ENCODE results near the gene CFD.
"Not testable (repeated sequence)": the region's sequence is repeated elsewhere in the genome, so short reads cannot be mapped to it uniquely, and the experiment has no call there.

The CFD gene

DNA sequence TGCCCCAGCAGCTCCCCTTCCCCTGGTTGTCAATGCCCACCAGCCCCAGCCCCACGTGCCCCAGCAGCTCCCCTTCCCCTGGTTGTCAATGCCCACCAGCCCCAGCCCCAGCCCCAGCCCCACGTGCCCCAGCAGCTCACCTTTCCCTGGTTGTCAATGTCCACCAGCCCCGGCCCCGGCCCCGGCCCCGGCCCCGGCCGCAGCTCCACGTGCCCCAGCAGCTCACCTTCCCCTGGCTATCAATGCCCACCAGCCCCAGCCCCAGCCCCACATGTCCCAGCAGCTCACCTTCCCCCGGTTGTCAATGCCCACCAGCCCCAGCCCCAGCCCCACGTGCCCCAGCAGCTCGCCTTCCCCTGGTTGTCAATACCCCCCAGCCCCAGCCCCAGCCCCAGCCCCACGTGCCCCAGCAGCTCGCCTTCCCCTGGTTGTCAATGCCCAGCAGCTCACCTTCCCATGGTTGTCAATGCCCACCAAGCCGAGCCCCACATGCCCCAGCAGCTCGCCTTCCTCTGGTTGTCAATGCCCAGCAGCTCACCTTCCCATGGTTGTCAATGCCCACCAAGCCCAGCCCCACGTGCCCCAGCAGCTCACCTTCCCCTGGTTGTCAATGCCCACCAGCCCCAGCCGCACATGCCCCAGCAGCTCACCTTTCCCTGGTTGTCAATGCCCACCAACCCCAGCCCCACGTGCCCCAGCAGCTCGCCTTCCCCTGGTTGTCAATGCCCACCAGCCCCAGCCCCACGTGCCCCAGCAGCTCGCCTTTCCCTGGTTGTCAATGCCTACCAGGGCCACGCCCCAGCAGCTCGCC is 19.5 kb downstream of the CFD start:
- not testable (repeated sequence) for H3K4me3 ChIP-seq (ENCODE audit: low read depth, low read length); H3K9me3 ChIP-seq (ENCODE audit: control insufficient read depth, insufficient read depth, low read depth, low read length); H3K27ac ChIP-seq (ENCODE audit: extremely low read depth, low read depth, low read length); H3K4me1 ChIP-seq (ENCODE audit: control insufficient read depth, insufficient read depth, low read length)
- ChIA-PET POLR2A (interaction anchor here (0.6 to 1.0 kb wide), 2 partner anchors 16 to 28 kb away, joined by 3 read pairs; no protein-coding TSS in a partner anchor), CTCF (interaction anchor here (0.6 kb wide), 1 partner anchor 40 kb away, joined by 3 read pairs; no protein-coding TSS in a partner anchor)
- peaks cover 0 to 62% of the 10 kb centered on the region in 2 experiments; a peak in 2 of 3 replicates for H3K36me3 ChIP-seq (ENCODE audit: control insufficient read depth in 2 of 2, insufficient read depth in 1 of 2, low read length in 2 of 2)

- no peaks in the 10 kb centered on the region for H3K4me1 ChIP-seq (ENCODE audit: control insufficient read depth, insufficient read depth, low read length)
- POLR2A ChIA-PET = interaction anchor here (1.0 kb wide), 1 partner anchor 28 kb away, joined by 3 read pairs; no protein-coding TSS in a partner anchor
- peaks cover 0 to 65% of the 10 kb centered on the region in 2 experiments; a peak in 2 of 3 replicates for H3K36me3 ChIP-seq (ENCODE audit: control insufficient read depth in 2 of 2, insufficient read depth in 1 of 2, low read length in 2 of 2)
- H3K9me3 ChIP-seq (ENCODE audit: control insufficient read depth, insufficient read depth, low read depth, low read length) = no peaks in the 10 kb centered on the region
- CTCF ChIA-PET = no interaction called here
- H3K4me3 ChIP-seq (ENCODE audit: low read depth, low read length) = no peak overlapping the region
- H3K27ac ChIP-seq (ENCODE audit: extremely low read depth, low read depth, low read length) = no peak overlapping the region
- TF ChIP-seq, protein P1, sequence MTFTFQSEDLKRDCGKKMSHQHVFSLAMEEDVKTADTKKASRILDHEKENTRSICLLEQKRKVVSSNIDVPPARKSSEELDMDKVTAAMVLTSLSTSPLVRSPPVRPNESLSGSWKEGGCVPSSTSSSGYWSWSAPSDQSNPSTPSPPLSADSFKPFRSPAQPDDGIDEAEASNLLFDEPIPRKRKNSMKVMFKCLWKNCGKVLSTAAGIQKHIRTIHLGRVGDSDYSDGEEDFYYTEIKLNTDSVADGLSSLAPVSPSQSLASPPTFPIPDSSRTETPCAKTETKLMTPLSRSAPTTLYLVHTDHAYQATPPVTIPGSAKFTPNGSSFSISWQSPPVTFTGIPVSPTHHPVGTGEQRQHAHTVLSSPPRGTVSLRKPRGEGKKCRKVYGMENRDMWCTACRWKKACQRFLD (tag by site-specific recombination; IDR thresholded peaks at IDR 0.05) = no peak
- TF ChIP-seq, protein P2, sequence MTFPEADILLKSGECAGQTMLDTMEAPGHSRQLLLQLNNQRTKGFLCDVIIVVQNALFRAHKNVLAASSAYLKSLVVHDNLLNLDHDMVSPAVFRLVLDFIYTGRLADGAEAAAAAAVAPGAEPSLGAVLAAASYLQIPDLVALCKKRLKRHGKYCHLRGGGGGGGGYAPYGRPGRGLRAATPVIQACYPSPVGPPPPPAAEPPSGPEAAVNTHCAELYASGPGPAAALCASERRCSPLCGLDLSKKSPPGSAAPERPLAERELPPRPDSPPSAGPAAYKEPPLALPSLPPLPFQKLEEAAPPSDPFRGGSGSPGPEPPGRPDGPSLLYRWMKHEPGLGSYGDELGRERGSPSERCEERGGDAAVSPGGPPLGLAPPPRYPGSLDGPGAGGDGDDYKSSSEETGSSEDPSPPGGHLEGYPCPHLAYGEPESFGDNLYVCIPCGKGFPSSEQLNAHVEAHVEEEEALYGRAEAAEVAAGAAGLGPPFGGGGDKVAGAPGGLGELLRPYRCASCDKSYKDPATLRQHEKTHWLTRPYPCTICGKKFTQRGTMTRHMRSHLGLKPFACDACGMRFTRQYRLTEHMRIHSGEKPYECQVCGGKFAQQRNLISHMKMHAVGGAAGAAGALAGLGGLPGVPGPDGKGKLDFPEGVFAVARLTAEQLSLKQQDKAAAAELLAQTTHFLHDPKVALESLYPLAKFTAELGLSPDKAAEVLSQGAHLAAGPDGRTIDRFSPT (tag by site-specific recombination; IDR thresholded peaks at IDR 0.05) = no peak
- TF ChIP-seq ZNF555 (tag by site-specific recombination; conservative IDR thresholded peaks at IDR 0.05) (no peak), GLIS1 (tag by site-specific recombination; IDR thresholded peaks at IDR 0.05) (peak; percentile 49; the same call in 1 of the 2 replicates), KLF10 (tag by site-specific recombination; IDR thresholded peaks at IDR 0.05) (peak; percentile 30; the same call in 1 of the 2 replicates), SALL2 (tag by site-specific recombination; IDR thresholded peaks at IDR 0.05; ENCODE audit: borderline replicate concordance) (no peak), MEIS1 (CRISPR knock-in tag; IDR thresholded peaks at IDR 0.05; ENCODE audit: borderline replicate concordance) (no peak), ZBTB26 (tag by site-specific recombination; optimal IDR thresholded peaks at IDR 0.05) (no peak), ZNF645 (tag by site-specific recombination; IDR thresholded peaks at IDR 0.05) (no peak), KLF1 (tag by site-specific recombination; IDR thresholded peaks at IDR 0.05) (peak; percentile 70), ZNF214 (tag by site-specific recombination; IDR thresholded peaks at IDR 0.05; ENCODE audit: borderline replicate concordance) (no peak)
- TF ChIP-seq, protein P3, sequence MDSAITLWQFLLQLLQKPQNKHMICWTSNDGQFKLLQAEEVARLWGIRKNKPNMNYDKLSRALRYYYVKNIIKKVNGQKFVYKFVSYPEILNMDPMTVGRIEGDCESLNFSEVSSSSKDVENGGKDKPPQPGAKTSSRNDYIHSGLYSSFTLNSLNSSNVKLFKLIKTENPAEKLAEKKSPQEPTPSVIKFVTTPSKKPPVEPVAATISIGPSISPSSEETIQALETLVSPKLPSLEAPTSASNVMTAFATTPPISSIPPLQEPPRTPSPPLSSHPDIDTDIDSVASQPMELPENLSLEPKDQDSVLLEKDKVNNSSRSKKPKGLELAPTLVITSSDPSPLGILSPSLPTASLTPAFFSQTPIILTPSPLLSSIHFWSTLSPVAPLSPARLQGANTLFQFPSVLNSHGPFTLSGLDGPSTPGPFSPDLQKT (IDR thresholded peaks at IDR 0.05; ENCODE audit: borderline replicate concordance, low read depth, low read length) = no peak
- TF ChIP-seq, protein P4, sequence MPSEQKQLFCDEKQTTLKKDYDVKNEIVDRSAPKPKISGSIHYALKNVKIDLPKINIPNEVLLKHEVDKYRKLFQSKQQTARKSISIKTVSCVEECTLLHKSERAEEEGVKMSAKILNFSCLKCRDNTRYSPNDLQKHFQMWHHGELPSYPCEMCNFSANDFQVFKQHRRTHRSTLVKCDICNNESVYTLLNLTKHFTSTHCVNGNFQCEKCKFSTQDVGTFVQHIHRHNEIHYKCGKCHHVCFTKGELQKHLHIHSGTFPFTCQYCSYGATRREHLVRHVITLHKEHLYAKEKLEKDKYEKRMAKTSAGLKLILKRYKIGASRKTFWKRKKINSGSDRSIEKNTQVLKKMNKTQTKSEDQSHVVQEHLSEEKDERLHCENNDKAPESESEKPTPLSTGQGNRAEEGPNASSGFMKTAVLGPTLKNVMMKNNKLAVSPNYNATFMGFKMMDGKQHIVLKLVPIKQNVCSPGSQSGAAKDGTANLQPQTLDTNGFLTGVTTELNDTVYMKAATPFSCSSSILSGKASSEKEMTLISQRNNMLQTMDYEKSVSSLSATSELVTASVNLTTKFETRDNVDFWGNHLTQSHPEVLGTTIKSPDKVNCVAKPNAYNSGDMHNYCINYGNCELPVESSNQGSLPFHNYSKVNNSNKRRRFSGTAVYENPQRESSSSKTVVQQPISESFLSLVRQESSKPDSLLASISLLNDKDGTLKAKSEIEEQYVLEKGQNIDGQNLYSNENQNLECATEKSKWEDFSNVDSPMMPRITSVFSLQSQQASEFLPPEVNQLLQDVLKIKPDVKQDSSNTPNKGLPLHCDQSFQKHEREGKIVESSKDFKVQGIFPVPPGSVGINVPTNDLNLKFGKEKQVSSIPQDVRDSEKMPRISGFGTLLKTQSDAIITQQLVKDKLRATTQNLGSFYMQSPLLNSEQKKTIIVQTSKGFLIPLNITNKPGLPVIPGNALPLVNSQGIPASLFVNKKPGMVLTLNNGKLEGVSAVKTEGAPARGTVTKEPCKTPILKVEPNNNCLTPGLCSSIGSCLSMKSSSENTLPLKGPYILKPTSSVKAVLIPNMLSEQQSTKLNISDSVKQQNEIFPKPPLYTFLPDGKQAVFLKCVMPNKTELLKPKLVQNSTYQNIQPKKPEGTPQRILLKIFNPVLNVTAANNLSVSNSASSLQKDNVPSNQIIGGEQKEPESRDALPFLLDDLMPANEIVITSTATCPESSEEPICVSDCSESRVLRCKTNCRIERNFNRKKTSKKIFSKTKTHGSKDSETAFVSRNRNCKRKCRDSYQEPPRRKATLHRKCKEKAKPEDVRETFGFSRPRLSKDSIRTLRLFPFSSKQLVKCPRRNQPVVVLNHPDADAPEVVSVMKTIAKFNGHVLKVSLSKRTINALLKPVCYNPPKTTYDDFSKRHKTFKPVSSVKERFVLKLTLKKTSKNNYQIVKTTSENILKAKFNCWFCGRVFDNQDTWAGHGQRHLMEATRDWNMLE (tag by site-specific recombination; conservative IDR thresholded peaks at IDR 0.05; ENCODE audit: low read depth) = no peak
- TF ChIP-seq, protein P5, sequence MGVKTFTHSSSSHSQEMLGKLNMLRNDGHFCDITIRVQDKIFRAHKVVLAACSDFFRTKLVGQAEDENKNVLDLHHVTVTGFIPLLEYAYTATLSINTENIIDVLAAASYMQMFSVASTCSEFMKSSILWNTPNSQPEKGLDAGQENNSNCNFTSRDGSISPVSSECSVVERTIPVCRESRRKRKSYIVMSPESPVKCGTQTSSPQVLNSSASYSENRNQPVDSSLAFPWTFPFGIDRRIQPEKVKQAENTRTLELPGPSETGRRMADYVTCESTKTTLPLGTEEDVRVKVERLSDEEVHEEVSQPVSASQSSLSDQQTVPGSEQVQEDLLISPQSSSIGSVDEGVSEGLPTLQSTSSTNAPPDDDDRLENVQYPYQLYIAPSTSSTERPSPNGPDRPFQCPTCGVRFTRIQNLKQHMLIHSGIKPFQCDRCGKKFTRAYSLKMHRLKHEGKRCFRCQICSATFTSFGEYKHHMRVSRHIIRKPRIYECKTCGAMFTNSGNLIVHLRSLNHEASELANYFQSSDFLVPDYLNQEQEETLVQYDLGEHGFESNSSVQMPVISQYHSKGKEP (tag by site-specific recombination; IDR thresholded peaks at IDR 0.05) = no peak
- TF ChIP-seq, protein P6, sequence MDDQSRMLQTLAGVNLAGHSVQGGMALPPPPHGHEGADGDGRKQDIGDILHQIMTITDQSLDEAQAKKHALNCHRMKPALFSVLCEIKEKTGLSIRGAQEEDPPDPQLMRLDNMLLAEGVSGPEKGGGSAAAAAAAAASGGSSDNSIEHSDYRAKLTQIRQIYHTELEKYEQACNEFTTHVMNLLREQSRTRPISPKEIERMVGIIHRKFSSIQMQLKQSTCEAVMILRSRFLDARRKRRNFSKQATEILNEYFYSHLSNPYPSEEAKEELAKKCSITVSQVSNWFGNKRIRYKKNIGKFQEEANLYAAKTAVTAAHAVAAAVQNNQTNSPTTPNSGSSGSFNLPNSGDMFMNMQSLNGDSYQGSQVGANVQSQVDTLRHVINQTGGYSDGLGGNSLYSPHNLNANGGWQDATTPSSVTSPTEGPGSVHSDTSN (CRISPR knock-in tag; IDR thresholded peaks at IDR 0.05) = no peak
Measured at GRCh38 chr19:879711-880438, 20.4 kb downstream of the CFD start.
